GM19467 (cell line): Measurements from ENCODE around the gene UBE2J2.

Experiments used
- ATAC-seq: cut with Tn5 transposase; IDR thresholded peaks from one replicate; pipeline ENCODE4 v1.9.1; 2021; ENCODE audit warnings: mild to moderate bottlenecking, moderate library complexity; ENCODE audit not compliant: unreplicated experiment

The UBE2J2 gene

GRCh38 chr1:1230656-1231399 lies 42.8 kb downstream of the UBE2J2 start:
- no peak for ATAC-seq

DNA sequence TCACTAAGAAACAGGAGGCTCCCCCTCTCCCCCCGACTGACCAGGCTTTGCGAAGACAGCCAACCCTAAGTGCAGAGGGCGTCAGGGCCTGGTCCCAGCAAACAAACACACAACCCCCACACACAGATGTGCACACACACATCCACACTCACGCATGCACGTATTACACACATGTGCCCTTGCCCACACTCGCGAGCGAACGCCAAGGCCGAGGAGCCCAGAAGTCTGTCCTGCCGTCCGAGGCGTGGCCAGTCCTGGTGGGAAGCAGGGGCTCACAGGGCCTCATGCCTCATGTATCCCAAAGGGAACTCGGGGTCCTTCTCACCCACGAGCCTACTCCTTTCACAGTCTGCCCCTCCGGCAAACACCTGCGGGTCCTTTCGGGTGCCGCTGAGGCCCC lies 43.9 kb downstream of the UBE2J2 start:
- ATAC-seq = no peak

GRCh38 chr1:1228596-1229321 lies 44.9 kb downstream of the UBE2J2 start:
- no peak for ATAC-seq

- no peak for ATAC-seq
These were observed 45.5 kb downstream of the UBE2J2 start for GRCh38 chr1:1228187-1228586.

DNA sequence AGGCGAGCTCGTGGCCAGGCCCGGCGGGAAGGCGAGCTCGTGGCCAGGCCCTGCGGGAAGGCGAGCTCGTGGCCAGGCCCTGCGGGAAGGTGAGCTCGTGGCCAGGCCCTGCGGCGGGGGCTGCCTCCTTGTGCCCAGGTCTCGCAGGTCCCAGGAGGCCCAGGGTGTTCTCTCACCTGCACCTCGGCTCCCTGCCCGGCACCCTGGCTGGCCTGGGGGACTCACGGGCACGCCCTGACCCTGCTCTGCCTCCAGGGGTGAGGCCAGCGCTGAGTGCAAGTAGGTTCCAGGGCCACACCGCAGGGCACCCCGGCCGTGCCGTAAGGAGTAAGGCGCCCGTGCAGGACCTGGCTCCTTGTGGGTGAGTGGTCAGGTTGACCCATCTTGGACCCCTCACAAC lies 46.3 kb downstream of the UBE2J2 start:
- no peak for ATAC-seq

- no peak for ATAC-seq
These were observed 46.9 kb downstream of the UBE2J2 start for GRCh38 chr1:1226566-1227362.

- ATAC-seq = no peak
These were observed 47.7 kb downstream of the UBE2J2 start for GRCh38 chr1:1225913-1226312.

- ATAC-seq = no peak
These were observed 48.3 kb downstream of the UBE2J2 start for GRCh38 chr1:1225238-1225845.

GRCh38 chr1:1223891-1224290 lies 49.8 kb downstream of the UBE2J2 start:
- no peak for ATAC-seq

GRCh38 chr1:1223321-1223720 lies 50.3 kb downstream of the UBE2J2 start:
- ATAC-seq = no peak

- ATAC-seq = no peak
These were observed 51.0 kb downstream of the UBE2J2 start for GRCh38 chr1:1222575-1223225.

GRCh38 chr1:1221887-1222574 lies 51.6 kb downstream of the UBE2J2 start:
- ATAC-seq = no peak

DNA sequence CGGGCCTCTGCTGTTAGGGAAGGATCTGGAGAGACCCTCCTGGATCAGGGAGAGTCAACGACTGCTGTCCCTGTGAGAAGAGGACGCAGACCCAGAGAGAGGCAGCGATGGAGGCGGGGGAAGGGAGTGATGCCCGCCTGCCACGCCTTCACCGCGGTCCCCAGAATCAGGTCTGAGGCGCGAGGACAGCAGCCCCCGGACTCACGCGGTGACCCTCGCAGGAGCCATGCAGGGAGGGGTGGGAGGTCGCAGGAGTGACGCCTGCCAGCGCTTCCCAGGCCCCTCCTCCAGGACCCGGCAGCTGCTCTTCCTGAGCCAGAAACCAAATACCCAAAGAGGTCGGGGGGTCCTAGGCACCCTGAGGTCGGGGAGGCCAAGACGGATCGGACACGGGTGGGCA lies 53.5 kb downstream of the UBE2J2 start:
- ATAC-seq = no peak

DNA sequence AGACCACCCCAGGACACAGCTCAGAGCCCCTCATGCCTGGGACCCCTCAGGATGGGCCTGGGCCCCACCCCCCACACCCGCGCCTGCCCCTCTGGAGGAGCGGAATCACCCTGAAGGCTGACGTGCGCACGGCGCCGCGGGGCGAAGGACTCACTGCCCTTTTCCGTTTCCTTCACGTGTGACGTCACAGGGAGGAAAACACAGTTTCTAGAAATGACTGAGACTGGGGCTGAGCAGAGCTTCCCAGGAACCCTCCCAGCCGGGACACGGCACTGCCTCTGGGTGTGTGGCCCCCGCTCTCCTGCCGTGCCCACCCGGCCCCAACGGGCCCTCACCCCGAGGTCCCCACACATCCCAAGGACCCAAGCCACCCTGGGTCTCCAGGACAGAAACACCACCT lies 54.3 kb downstream of the UBE2J2 start:
- ATAC-seq = no peak

- no peak for ATAC-seq
These were observed 55.0 kb downstream of the UBE2J2 start for GRCh38 chr1:1218524-1219200.

GRCh38 chr1:1217621-1218523 lies 55.8 kb downstream of the UBE2J2 start:
- no peak for ATAC-seq

- ATAC-seq = no peak
These were observed 56.7 kb downstream of the UBE2J2 start for GRCh38 chr1:1216770-1217620.
